NCI-H1092 (cell line): ENCODE measurements around the gene LANCL1.
A peak's percentile ranks its signal among the peaks of the same experiment; 100 is the strongest.

Experiments used
- DNase-seq: peaks from one replicate; lab custom pipeline; 2025; lab: John Stamatoyannopoulos, UW

Gene LANCL1

GRCh38 chr2:210476194-210477128, at the start of gene LANCL1:
Gene LANCL1, minus strand, starts transcription at chr2:210476759. Its CDS starts 363 bp downstream, at chr2:210476396.
- DNase-seq, result peak; percentile 73

- no peak for DNase-seq
Measured at GRCh38 chr2:210524533-210524932, 48.0 kb upstream of the LANCL1 start.

- DNase-seq, result no peak
Measured at GRCh38 chr2:210523650-210524289, 47.2 kb upstream of the LANCL1 start.

- no peak for DNase-seq
Measured at GRCh38 chr2:210522399-210522798, 45.8 kb upstream of the LANCL1 start.

- DNase-seq, result no peak
Measured at GRCh38 chr2:210519594-210519993, 43.0 kb upstream of the LANCL1 start.

GRCh38 chr2:210517264-210517663, 40.7 kb upstream of the LANCL1 start:
- DNase-seq, result no peak

GRCh38 chr2:210515911-210516310, 39.4 kb upstream of the LANCL1 start:
- no peak for DNase-seq

GRCh38 chr2:210503725-210504191, 27.2 kb upstream of the LANCL1 start:
- peak; percentile 1 for DNase-seq

GRCh38 chr2:210503001-210503623, 26.6 kb upstream of the LANCL1 start:
- peak; percentile 7 for DNase-seq

GRCh38 chr2:210496512-210496911, 20.0 kb upstream of the LANCL1 start:
- no peak for DNase-seq

GRCh38 chr2:210493528-210493927, 17.0 kb upstream of the LANCL1 start:
- DNase-seq, result no peak

- DNase-seq, result no peak
Measured at GRCh38 chr2:210481601-210482175, 5.1 kb upstream of the LANCL1 start.

GRCh38 chr2:210480764-210481163, 4.2 kb upstream of the LANCL1 start:
- DNase-seq, result no peak

- no peak for DNase-seq
Measured at GRCh38 chr2:210480079-210480478, 3.5 kb upstream of the LANCL1 start.

GRCh38 chr2:210478661-210479060, 2.1 kb upstream of the LANCL1 start:
- DNase-seq, result no peak

GRCh38 chr2:210477496-210477895, 937 bp upstream of the LANCL1 start:
- no peak for DNase-seq

GRCh38 chr2:210475706-210476105, 853 bp downstream of the LANCL1 start:
- no peak for DNase-seq

GRCh38 chr2:210474776-210475175, 1.8 kb downstream of the LANCL1 start:
- no peak for DNase-seq

- DNase-seq, result no peak
Measured at GRCh38 chr2:210461401-210461800, 15.2 kb downstream of the LANCL1 start.

GRCh38 chr2:210460322-210461227, 16.0 kb downstream of the LANCL1 start:
- DNase-seq, result no peak

GRCh38 chr2:210459880-210460279, 16.7 kb downstream of the LANCL1 start:
- DNase-seq, result no peak
